ENCODE data around the gene SSTR1. TPM values are rescaled to one million over a fixed set of nuclear protein-coding genes. Genes with fewer than 3 reads are reported as not detected.

The SSTR1 gene
- total and polyA plus RNA-seq, 2 donors = 0.09 to 0.27 TPM

DNA sequence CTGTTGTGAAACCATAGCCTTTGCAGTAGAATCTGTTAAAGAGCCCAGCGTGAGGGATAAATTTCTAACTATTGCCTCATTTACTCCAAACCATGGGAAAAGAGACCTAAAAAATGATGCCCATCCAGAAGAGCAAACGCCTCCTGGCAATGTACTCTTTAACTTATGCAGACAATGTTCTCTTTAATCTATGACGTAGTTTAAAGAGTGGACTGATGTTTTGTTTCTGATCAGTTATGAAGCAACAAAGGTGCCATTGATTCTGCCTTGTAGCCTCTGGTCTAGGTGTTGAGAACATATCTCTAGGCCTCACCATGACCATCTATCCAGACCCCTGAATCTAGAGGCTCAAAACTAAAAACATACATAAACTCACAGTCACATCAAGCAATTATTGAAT lies 13.4 kb downstream of the SSTR1 start:
- DNase-seq (ENCODE audit: low read depth in 6 of 9, low spot score in 9 of 9) = no peak
- Histone ChIP-seq H3K27me3 (ENCODE audit: control insufficient read depth in 2 of 2, insufficient read depth in 1 of 2, low read length in 1 of 2) (no peaks in the 10 kb centered on the region), H3K4me3 (ENCODE audit: low read length in 2 of 2) (no peak overlapping the region), H3K4me1 (ENCODE audit: control insufficient read depth in 2 of 2, insufficient read depth in 2 of 2, low read length in 2 of 2) (no peaks in the 10 kb centered on the region), H3K36me3 (ENCODE audit: control insufficient read depth in 2 of 2, insufficient read depth in 2 of 2, low read length in 1 of 2) (no peaks in the 10 kb centered on the region), H3K27ac (ENCODE audit: low read depth in 1 of 2, low read length in 1 of 2) (no peak overlapping the region), H3K9me3 (ENCODE audit: control insufficient read depth in 2 of 2, insufficient read depth in 1 of 2, low read length in 1 of 2) (no peaks in the 10 kb centered on the region)
- WGBS = 94% methylated on average over 3 of the region's 3 CpGs

DNA sequence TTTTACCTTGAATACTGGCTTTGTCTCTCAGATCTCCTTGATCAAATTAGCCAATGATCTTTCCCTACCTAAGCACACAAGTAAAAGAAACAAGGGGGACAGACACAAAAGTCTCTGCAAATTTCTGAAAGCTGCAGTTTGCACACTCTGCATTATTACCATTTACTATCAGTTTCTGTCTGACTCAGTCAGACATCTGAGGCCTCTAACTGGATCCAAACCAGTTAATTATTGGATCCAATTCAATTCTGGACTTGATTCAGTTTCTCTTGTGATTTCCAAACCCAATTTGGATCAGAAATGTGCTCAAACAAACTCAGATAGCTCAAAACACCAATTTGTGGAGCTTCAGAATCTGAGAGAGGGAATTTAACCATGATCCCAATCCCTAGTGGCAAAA lies 16.6 kb downstream of the SSTR1 start:
- H3K9me3 ChIP-seq (ENCODE audit: control insufficient read depth in 2 of 2, insufficient read depth in 1 of 2, low read length in 1 of 2) = no peaks in the 10 kb centered on the region

DNA sequence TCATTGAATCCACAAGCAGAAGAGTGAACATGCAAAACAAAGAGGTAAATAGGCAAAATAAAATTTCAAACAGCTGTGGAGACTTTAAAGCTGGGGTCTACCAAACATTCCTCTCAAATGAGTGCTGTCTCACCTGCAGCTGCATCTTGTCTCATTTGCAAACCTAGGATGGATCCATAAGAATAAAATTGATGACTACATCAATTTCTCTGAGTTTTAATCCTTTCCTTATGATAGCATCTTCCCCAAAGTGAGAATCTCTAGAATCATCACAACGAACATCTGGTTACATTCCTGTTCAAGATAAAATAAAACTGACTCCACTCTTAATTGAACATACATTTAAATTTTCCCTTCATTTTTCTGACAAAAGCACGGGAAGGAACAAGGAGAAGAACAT lies 18.2 kb downstream of the SSTR1 start:
- Histone ChIP-seq H3K9me3 (ENCODE audit: control insufficient read depth in 2 of 2, insufficient read depth in 1 of 2, low read length in 1 of 2) (no peaks in the 10 kb centered on the region), H3K27me3 (ENCODE audit: control insufficient read depth in 2 of 2, insufficient read depth in 1 of 2, low read length in 1 of 2) (no peaks in the 10 kb centered on the region), H3K27ac (ENCODE audit: low read depth in 1 of 2, low read length in 1 of 2) (no peak overlapping the region), H3K4me3 (ENCODE audit: low read length in 2 of 2) (no peak overlapping the region), H3K4me1 (ENCODE audit: control insufficient read depth in 2 of 2, insufficient read depth in 2 of 2, low read length in 2 of 2) (no peaks in the 10 kb centered on the region), H3K36me3 (ENCODE audit: control insufficient read depth in 2 of 2, insufficient read depth in 2 of 2, low read length in 1 of 2) (no peaks in the 10 kb centered on the region)
- DNase-seq (ENCODE audit: low read depth in 6 of 9, low spot score in 9 of 9) = no peak
- WGBS = 88% methylated on average over 2 of the region's 2 CpGs

More for the DNA sequence above, 16.6 kb downstream of the SSTR1 start:
- Histone ChIP-seq H3K27ac (ENCODE audit: low read depth in 1 of 2, low read length in 1 of 2) (no peak overlapping the region), H3K4me3 (ENCODE audit: low read length in 2 of 2) (no peak overlapping the region), H3K4me1 (ENCODE audit: control insufficient read depth in 2 of 2, insufficient read depth in 2 of 2, low read length in 2 of 2) (no peaks in the 10 kb centered on the region), H3K27me3 (ENCODE audit: control insufficient read depth in 2 of 2, insufficient read depth in 1 of 2, low read length in 1 of 2) (no peaks in the 10 kb centered on the region), H3K36me3 (ENCODE audit: control insufficient read depth in 2 of 2, insufficient read depth in 2 of 2, low read length in 1 of 2) (no peaks in the 10 kb centered on the region)
- DNase-seq (ENCODE audit: low read depth in 6 of 9, low spot score in 9 of 9) = no peak

DNA sequence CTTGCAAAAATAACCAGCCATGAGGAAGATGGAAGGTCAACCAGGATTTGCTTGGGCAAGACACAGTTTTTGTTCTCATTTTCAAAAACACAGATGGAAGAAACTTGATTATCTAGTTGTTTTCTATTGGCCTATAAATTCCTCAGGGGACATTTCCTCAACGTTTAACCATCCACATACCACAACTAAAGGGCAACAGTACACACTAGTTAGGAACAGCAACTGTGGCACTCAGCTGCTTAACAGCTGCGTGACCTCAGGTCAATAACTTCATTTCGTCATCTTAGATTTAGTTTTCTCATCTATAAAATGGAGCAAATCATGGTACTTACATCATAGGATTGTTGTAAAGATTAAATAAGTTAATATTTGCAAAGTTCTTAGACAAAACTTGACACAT lies 18.7 kb downstream of the SSTR1 start:
- Histone ChIP-seq H3K4me3 (ENCODE audit: low read length in 2 of 2) (no peak overlapping the region), H3K27me3 (ENCODE audit: control insufficient read depth in 2 of 2, insufficient read depth in 1 of 2, low read length in 1 of 2) (no peaks in the 10 kb centered on the region), H3K27ac (ENCODE audit: low read depth in 1 of 2, low read length in 1 of 2) (no peak overlapping the region), H3K36me3 (ENCODE audit: control insufficient read depth in 2 of 2, insufficient read depth in 2 of 2, low read length in 1 of 2) (no peaks in the 10 kb centered on the region), H3K4me1 (ENCODE audit: control insufficient read depth in 2 of 2, insufficient read depth in 2 of 2, low read length in 2 of 2) (no peaks in the 10 kb centered on the region), H3K9me3 (ENCODE audit: control insufficient read depth in 2 of 2, insufficient read depth in 1 of 2, low read length in 1 of 2) (no peaks in the 10 kb centered on the region)
- no peak for DNase-seq (ENCODE audit: low read depth in 6 of 9, low spot score in 9 of 9)
- 91% methylated on average over 3 of the region's 3 CpGs for WGBS

DNA sequence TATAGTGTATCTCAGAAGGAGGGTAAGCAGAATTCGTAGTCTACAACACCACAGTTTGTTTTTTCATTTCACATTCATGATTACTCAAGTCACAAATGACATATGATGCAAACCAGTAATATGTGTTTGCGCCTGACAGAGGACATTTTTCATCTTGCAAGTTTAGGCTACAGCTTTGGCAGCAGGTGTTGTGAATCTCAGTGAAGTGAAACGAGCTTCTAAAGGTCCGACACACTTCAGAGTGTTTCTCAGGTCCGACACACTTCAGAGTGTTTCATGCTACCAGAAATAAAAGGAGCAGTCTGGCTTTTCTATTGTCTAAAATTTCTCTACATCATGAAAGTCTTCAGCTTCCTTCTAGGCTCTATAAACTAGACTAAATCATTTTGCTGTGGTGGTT lies 25.5 kb downstream of the SSTR1 start:
- 78% methylated on average over 5 of the region's 5 CpGs for WGBS
- H3K4me1 ChIP-seq (ENCODE audit: control insufficient read depth in 2 of 2, insufficient read depth in 2 of 2, low read length in 2 of 2) = no peaks in the 10 kb centered on the region
- no peak overlapping the region for H3K4me3 ChIP-seq (ENCODE audit: low read length in 2 of 2)
- no peaks in the 10 kb centered on the region for H3K36me3 ChIP-seq (ENCODE audit: control insufficient read depth in 2 of 2, insufficient read depth in 2 of 2, low read length in 1 of 2)
- no peaks in the 10 kb centered on the region for H3K9me3 ChIP-seq (ENCODE audit: control insufficient read depth in 2 of 2, insufficient read depth in 1 of 2, low read length in 1 of 2)
- H3K27me3 ChIP-seq (ENCODE audit: control insufficient read depth in 2 of 2, insufficient read depth in 1 of 2, low read length in 1 of 2) = no peaks in the 10 kb centered on the region
- peak in 1 of 9 donors; percentile 5 for DNase-seq (ENCODE audit: low read depth in 6 of 9, low spot score in 9 of 9)
- H3K27ac ChIP-seq (ENCODE audit: low read depth in 1 of 2, low read length in 1 of 2) = no peak overlapping the region

DNA sequence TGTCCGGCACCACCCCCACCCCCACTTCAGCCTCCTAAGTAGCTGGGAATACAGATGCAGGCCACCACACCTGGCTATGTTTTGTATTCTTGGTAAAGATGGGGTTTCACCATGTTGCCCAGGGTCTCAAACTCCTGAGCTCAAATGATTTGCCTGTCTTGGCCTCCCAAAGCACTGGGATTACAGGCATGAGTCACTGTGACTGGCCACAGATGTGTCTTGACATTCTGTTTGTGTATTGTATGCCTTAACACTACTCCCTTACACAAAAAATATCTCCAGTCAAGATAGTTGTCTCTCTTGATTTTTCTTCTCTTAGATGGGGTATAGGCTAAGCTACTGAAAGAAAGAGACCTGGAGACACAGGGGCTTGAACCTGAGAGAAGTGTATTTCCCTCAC lies 30.6 kb downstream of the SSTR1 start:
- Histone ChIP-seq H3K27ac (ENCODE audit: low read depth in 1 of 2, low read length in 1 of 2) (no peak overlapping the region), H3K4me1 (ENCODE audit: control insufficient read depth in 2 of 2, insufficient read depth in 2 of 2, low read length in 2 of 2) (no peaks in the 10 kb centered on the region), H3K36me3 (ENCODE audit: control insufficient read depth in 2 of 2, insufficient read depth in 2 of 2, low read length in 1 of 2) (no peaks in the 10 kb centered on the region), H3K9me3 (ENCODE audit: control insufficient read depth in 2 of 2, insufficient read depth in 1 of 2, low read length in 1 of 2) (no peaks in the 10 kb centered on the region), H3K27me3 (ENCODE audit: control insufficient read depth in 2 of 2, insufficient read depth in 1 of 2, low read length in 1 of 2) (no peaks in the 10 kb centered on the region), H3K4me3 (ENCODE audit: low read length in 2 of 2) (no peak overlapping the region)
- no peak for DNase-seq (ENCODE audit: low read depth in 6 of 9, low spot score in 9 of 9)
- WGBS = 97% methylated on average over 1 of the region's 1 CpG

DNA sequence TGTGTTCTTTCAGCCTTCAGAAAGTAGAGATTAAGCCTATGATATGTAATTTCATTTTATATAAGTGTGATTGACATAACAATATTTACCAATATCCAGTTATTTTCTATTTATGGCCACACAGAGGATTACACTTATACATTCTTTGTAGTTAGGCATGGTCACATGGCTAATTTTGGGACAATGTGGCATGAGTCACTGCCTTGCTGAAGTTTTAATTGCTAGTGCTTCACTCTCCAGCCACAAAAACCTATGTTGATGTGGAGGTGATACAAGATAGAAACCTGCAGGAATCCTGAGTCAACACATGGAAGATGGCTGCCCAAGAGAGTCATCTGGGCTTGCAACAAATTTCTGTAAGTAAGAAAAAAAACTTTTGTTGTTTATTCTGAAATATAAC lies 31.2 kb downstream of the SSTR1 start:
- no peak overlapping the region for H3K27ac ChIP-seq (ENCODE audit: low read depth in 1 of 2, low read length in 1 of 2)
- H3K27me3 ChIP-seq (ENCODE audit: control insufficient read depth in 2 of 2, insufficient read depth in 1 of 2, low read length in 1 of 2) = no peaks in the 10 kb centered on the region
- H3K36me3 ChIP-seq (ENCODE audit: control insufficient read depth in 2 of 2, insufficient read depth in 2 of 2, low read length in 1 of 2) = no peaks in the 10 kb centered on the region
- H3K4me1 ChIP-seq (ENCODE audit: control insufficient read depth in 2 of 2, insufficient read depth in 2 of 2, low read length in 2 of 2) = no peaks in the 10 kb centered on the region
- H3K4me3 ChIP-seq (ENCODE audit: low read length in 2 of 2) = no peak overlapping the region
- no peak for DNase-seq (ENCODE audit: low read depth in 6 of 9, low spot score in 9 of 9)
- H3K9me3 ChIP-seq (ENCODE audit: control insufficient read depth in 2 of 2, insufficient read depth in 1 of 2, low read length in 1 of 2) = no peaks in the 10 kb centered on the region

DNA sequence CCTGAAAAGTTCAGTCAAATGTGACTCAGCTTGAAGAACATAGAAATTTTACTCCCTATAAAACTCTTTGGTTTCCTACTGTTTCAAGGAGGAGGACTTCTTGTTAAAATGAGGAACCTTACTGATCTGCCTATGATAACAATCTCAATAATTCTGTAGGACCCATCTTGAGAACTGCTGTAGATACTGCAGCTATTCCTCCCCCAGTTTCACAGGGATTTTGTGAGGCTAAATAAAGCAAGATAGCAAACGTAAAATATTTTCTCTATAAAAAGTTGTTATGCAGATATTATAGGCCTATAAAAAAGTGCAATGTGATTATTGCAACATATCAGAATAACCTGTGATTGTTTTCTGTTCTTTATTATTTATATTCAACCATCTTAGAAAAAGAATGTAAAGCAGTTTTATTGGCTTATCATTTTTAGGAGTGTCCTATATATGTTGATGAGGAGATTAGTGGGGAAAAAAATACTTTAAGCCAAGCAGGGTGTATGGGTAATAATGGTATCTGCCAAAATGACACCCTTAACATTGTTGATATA lies 36.1 kb downstream of the SSTR1 start:
- no peaks in the 10 kb centered on the region for H3K36me3 ChIP-seq (ENCODE audit: control insufficient read depth in 2 of 2, insufficient read depth in 2 of 2, low read length in 1 of 2)
- no peaks in the 10 kb centered on the region for H3K4me1 ChIP-seq (ENCODE audit: control insufficient read depth in 2 of 2, insufficient read depth in 2 of 2, low read length in 2 of 2)
- no peaks in the 10 kb centered on the region for H3K27me3 ChIP-seq (ENCODE audit: control insufficient read depth in 2 of 2, insufficient read depth in 1 of 2, low read length in 1 of 2)
- H3K27ac ChIP-seq (ENCODE audit: low read depth in 1 of 2, low read length in 1 of 2) = no peak overlapping the region
- no peaks in the 10 kb centered on the region for H3K9me3 ChIP-seq (ENCODE audit: control insufficient read depth in 2 of 2, insufficient read depth in 1 of 2, low read length in 1 of 2)
- H3K4me3 ChIP-seq (ENCODE audit: low read length in 2 of 2) = no peak overlapping the region
- DNase-seq (ENCODE audit: low read depth in 6 of 9, low spot score in 9 of 9) = no peak
- WGBS = 79% methylated on average over 1 of the region's 1 CpG

DNA sequence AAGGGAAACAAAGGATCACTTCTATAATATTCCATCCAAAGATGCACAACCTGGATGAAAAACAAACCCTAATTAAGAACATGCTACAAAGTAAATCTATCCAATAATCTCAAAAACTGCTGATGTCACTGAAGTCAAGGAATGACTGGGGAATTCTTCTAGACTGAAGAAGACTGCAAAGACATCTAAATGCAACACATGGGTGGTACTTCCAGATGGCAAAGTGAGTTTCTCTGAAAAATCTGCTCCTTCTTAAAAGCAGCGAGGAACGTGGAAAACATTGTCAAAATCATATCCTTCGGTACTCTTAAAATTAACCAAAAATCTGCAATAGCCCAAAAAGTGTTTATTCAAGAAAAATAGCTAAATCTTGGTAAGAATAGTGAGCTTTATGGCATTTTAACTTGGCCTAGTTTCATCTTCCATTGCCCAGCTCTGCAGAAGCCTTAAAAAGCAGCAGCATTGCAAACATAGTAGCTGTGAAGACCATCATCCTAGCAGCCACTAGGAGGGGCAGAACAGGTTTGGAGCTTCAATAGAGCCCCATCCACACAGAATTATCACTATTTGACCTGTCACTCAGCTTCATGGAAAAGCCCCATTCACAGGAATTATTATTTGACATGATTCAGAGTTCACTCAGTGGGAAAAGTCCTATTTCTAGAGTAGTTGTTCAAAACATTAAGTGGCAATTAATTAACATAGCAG lies 40.8 kb downstream of the SSTR1 start:
- 95% methylated on average over 3 of the region's 3 CpGs for WGBS
- H3K9me3 ChIP-seq (ENCODE audit: control insufficient read depth in 2 of 2, insufficient read depth in 1 of 2, low read length in 1 of 2) = no peaks in the 10 kb centered on the region
- H3K27me3 ChIP-seq (ENCODE audit: control insufficient read depth in 2 of 2, insufficient read depth in 1 of 2, low read length in 1 of 2) = peaks cover under 1 to 3% of the 10 kb centered on the region in 2 donors
- H3K36me3 ChIP-seq (ENCODE audit: control insufficient read depth in 2 of 2, insufficient read depth in 2 of 2, low read length in 1 of 2) = no peaks in the 10 kb centered on the region
- H3K27ac ChIP-seq (ENCODE audit: low read depth in 1 of 2, low read length in 1 of 2) = no peak overlapping the region
- no peaks in the 10 kb centered on the region for H3K4me1 ChIP-seq (ENCODE audit: control insufficient read depth in 2 of 2, insufficient read depth in 2 of 2, low read length in 2 of 2)
- DNase-seq (ENCODE audit: low read depth in 6 of 9, low spot score in 9 of 9) = no peak
- H3K4me3 ChIP-seq (ENCODE audit: low read length in 2 of 2) = no peak overlapping the region
